Measurements from ENCODE around the gene TFPT. TPM values are rescaled to one million over a fixed set of nuclear protein-coding genes. Genes with fewer than 3 reads are reported as not detected.
A peak's percentile ranks its signal among the peaks of the same experiment; 100 is the strongest.
"Not testable (repeated sequence)": the region's sequence is repeated elsewhere in the genome, so short reads cannot be mapped to it uniquely, and the experiment has no call there.

Gene TFPT
- total RNA-seq, 4 donors from 2014 or later = 11.1 to 20.4 (median 16.0) TPM

DNA sequence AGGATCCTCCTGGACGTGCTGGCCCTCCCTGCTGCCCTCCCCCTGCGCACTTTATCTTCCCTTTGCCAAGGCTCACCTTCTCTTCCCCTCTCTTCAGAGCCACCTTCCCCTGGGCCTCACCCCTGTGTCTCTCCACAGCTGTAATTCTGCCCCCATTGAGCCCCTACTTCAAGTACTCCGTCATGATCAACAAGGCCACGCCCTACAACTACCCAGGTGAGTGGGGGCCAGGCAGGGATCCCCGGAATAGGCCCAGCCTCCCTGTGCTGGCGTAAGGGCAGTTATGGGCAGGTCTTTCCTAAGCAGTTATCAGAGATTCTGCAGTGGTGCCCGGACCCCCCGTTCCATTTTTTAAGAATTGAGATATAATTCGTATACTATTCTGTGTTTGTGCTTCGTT lies 9.7 kb downstream of the TFPT start:
- no peak overlapping the region for H3K4me3 ChIP-seq (ENCODE audit: low read depth, poor library complexity, severe bottlenecking)
- DNase-seq (ENCODE audit: low spot score in 2 of 2) = no peak
- intact Hi-C loops (cut with DNase I; ENCODE audit: low total_unique reads) = no loop called here
- WGBS, 2 donors = 92% methylated on average over 10 of the region's 10 CpGs
- no peak for TF ChIP-seq POLR2A (IDR thresholded peaks at IDR 0.05)
- TF ChIP-seq, protein P1, sequence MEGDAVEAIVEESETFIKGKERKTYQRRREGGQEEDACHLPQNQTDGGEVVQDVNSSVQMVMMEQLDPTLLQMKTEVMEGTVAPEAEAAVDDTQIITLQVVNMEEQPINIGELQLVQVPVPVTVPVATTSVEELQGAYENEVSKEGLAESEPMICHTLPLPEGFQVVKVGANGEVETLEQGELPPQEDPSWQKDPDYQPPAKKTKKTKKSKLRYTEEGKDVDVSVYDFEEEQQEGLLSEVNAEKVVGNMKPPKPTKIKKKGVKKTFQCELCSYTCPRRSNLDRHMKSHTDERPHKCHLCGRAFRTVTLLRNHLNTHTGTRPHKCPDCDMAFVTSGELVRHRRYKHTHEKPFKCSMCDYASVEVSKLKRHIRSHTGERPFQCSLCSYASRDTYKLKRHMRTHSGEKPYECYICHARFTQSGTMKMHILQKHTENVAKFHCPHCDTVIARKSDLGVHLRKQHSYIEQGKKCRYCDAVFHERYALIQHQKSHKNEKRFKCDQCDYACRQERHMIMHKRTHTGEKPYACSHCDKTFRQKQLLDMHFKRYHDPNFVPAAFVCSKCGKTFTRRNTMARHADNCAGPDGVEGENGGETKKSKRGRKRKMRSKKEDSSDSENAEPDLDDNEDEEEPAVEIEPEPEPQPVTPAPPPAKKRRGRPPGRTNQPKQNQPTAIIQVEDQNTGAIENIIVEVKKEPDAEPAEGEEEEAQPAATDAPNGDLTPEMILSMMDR (IDR thresholded peaks at IDR 0.05) = no peak

DNA sequence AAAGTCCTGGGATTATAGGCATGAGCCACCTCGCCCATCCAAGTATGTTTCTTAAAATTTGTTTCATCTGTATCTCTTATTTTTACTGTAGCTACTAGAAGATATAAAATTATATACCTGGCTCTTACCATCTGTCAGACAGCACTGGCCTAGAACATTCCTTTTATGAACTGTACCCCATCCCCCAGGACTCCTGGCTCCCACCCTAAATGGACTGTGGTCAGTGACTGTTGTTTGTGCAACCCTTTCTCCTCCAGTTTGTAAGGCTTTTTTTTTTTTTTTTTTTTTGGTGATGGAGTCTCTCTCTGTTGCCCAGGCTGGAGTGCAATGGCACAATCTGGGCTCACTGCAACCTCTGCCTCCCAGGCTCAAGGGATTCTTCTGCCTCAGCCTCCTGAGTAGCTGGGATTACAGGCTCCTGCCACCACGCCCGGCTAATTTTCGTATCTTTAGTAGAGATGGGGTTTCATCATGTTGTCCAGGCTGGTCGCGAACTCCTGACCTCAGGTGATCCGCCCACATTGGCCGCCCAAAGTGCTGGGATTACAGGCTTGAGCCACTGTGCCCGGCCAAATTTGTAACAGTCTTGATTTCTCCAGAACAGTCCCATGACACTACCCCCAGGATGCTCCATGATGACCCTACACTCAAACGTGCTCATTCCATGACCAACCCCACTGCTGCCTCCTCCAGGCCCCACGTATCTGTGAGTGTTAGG lies 10.3 kb downstream of the TFPT start:
- DNase-seq (ENCODE audit: low spot score in 2 of 2) = no peak
- no peak for TF ChIP-seq POLR2A (IDR thresholded peaks at IDR 0.05)
- TF ChIP-seq, protein P1 (IDR thresholded peaks at IDR 0.05) = no peak
- intact Hi-C loops (cut with DNase I; ENCODE audit: low total_unique reads) = no loop called here
- H3K4me3 ChIP-seq (ENCODE audit: low read depth, poor library complexity, severe bottlenecking) = no peak overlapping the region
- WGBS, 2 donors = 81 to 88% methylated on average over 11 of the region's 11 CpGs

DNA sequence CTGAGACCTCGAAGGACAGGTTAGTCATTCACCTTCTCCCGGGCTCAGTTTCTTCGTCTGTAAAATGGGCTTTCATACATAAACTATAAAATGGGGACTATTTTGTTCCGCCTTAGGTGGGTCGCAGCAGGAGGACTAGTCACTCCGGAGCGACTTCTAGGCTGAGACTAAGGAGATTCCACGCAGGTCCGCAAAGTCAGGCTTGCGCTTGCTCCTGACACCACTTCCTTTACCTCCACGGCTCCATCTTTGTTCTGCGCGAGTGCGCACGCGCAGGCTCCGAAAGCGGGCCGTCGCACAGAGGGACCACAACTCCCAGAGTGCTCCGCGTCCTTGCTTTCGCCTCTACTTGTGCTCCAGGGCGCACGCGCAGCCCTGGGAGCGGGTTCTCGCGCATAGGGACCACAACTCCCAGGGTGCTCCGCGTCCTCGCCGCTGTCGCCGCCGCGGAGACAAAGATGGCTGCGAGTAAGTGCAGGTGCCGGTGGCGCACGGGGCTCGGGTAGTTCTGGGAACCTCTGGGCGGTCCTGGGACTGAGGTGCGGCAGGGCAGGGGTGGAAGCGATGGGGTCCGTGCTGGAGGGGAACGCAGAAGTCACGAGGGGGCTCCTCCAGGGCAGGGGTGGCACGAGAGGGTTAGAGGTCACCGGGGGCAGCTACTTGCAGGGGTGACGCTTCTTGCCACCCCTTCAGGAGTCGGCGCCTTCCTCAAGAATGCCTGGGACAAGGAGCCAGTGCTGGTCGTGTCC lies 12.9 kb downstream of the TFPT start, which contains the start of gene NDUFA3:
NDUFA3 (plus strand) TSS at position 435 of the 749 bp plus-strand sequence; CDS start at position 459, 24 bp downstream.
- peak within 1 kb of the TSS; percentile 70 for H3K4me3 ChIP-seq (ENCODE audit: low read depth, poor library complexity, severe bottlenecking)
- no peak for TF ChIP-seq POLR2A (IDR thresholded peaks at IDR 0.05)
- TF ChIP-seq, protein P1 (IDR thresholded peaks at IDR 0.05) = no peak
- DNase-seq (ENCODE audit: low spot score in 2 of 2) = peak; percentile 97 to 99
- whole genome bisulfite sequencing, 2 donors = 3 to 4% methylated on average over 40 to 54 of the region's 54 CpGs
- intact Hi-C loops (cut with DNase I; ENCODE audit: low total_unique reads) = no loop called here

DNA sequence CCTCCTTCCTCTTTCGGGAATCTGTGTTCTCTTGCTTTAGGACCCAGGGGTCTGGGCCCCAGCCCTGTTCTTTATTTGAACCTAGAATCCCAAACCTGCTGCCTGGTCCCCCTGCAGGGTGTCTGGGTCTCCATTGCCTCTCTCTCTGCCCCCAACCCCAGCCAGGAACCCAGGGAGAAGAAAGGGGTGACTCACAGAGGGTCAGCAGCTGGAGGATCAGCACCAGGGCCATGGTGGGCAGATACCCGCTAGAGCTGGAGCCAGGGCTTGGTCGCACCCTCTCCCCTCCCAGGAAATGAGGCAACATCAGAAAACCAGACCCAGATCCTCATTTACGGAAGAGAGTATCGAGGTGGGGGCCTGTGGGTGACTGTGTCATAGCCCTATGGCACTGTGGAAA lies 14.9 kb downstream of the TFPT start, which contains the start of gene OSCAR:
OSCAR (minus strand) TSS at position 243 of the 400 bp plus-strand sequence; CDS start at position 232, 11 bp downstream.
- no peak for TF ChIP-seq POLR2A (IDR thresholded peaks at IDR 0.05)
- no peak for DNase-seq (ENCODE audit: low spot score in 2 of 2)
- no peak within 1 kb of the TSS for H3K4me3 ChIP-seq (ENCODE audit: low read depth, poor library complexity, severe bottlenecking)
- intact Hi-C loops (cut with DNase I; ENCODE audit: low total_unique reads) = no loop called here
- 48 to 49% methylated on average over 5 of the region's 5 CpGs for WGBS, 2 donors

DNA sequence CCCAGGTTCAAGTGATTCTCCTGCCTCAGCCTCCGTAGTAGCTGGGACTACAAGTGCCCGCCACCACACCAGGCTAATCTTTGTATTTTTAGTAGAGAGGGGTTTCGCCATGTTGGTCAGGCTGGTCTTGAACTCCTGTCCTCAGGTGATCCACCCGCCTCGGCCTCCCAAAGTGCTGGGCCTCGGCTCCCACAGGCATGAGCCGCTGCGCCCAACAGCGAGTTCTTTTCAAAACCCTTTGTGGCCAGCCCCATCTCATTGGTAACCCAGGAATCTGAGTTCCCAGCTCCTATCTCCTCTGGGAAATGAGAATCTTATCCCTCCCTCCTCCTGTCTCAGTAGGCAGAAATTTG lies 15.6 kb downstream of the TFPT start:
- DNase-seq (ENCODE audit: low spot score in 2 of 2); intact Hi-C loops (cut with DNase I; ENCODE audit: low total_unique reads); H3K4me3 ChIP-seq (ENCODE audit: low read depth, poor library complexity, severe bottlenecking): not testable (repeated sequence)
- WGBS, 2 donors = 81 to 88% methylated on average over 9 of the region's 9 CpGs

DNA sequence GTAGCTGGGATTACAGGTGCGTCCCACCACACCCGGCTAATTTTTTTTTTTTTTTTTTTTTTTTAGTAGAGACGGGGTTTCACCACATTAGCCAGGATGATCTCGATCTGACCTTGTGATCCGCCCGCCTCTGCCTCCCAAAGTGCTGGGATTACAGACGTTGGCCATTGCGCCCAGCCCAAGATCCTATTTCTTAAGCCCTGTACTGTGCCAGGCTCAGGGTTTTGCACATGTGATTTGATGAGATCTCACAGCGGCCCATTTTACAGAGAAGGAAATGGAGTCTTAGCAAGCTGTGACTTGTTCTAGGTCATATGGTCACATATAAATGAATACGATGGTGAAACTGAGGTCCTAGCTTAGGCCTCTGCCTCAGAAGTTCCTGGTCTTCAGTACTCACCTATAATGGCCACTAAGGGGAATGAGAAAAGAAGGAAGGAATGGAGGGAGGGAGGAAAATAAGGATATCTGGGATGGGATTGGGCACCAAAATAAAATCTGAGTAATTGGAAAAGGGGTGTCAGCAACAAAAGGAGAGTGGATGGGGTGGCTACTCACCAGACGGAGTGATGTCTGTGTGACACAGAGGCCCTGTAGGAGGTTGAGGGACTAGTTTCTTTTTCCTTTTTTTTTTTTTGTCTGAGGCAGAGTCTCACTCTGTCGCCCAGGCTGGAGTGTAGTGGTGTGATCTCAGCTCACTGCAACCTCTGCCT lies 16.1 kb downstream of the TFPT start:
- TF ChIP-seq, protein P1 (IDR thresholded peaks at IDR 0.05) = no peak
- TF ChIP-seq POLR2A (IDR thresholded peaks at IDR 0.05) = no peak
- intact Hi-C loops (cut with DNase I; ENCODE audit: low total_unique reads) = no loop called here
- H3K4me3 ChIP-seq (ENCODE audit: low read depth, poor library complexity, severe bottlenecking) = no peak overlapping the region
- WGBS, 2 donors = 86 to 89% methylated on average over 11 to 12 of the region's 12 CpGs
- DNase-seq (ENCODE audit: low spot score in 2 of 2) = no peak
